ENCODE data around the gene TMEM196. TPM values are rescaled to one million over a fixed set of nuclear protein-coding genes. Genes with fewer than 3 reads are reported as not detected.

TMEM196 gene
- total RNA-seq (ENCODE audit: unreplicated experiment), result not detected
- long read RNA-seq, result 0 reads

- Mint-ChIP-seq H3K4me1 (ENCODE audit: unreplicated experiment) (peaks cover 13% of the 10 kb centered on the region), H3K27ac (ENCODE audit: unreplicated experiment) (peak within 1 kb of the TSS; percentile 24), H3K27me3 (ENCODE audit: unreplicated experiment) (peaks cover 2% of the 10 kb centered on the region), H3K9me3 (ENCODE audit: unreplicated experiment) (no peaks in the 10 kb centered on the region), H3K36me3 (ENCODE audit: low read depth, unreplicated experiment) (no peaks in the 10 kb centered on the region), H3K4me3 (ENCODE audit: unreplicated experiment) (peak within 1 kb of the TSS; percentile 85)
- no peak for TF ChIP-seq CTCF (IDR thresholded peaks at IDR 0.05; ENCODE audit: unreplicated experiment)
- peak; percentile 65 for DNase-seq (ENCODE audit: low spot score)
Observed at GRCh38 chr7:19772841-19773760, at the start of gene TMEM196. Gene TMEM196, minus strand, starts transcription at chr7:19773617. Its CDS starts 921 bp downstream, at chr7:19772696.

- no peak for TF ChIP-seq CTCF (IDR thresholded peaks at IDR 0.05; ENCODE audit: unreplicated experiment)
- Mint-ChIP-seq H3K4me1 (ENCODE audit: unreplicated experiment) (peaks cover 3% of the 10 kb centered on the region), H3K27ac (ENCODE audit: unreplicated experiment) (no peak overlapping the region), H3K36me3 (ENCODE audit: low read depth, unreplicated experiment) (no peaks in the 10 kb centered on the region), H3K27me3 (ENCODE audit: unreplicated experiment) (peaks cover 2% of the 10 kb centered on the region), H3K4me3 (ENCODE audit: unreplicated experiment) (no peak overlapping the region), H3K9me3 (ENCODE audit: unreplicated experiment) (peaks cover 4% of the 10 kb centered on the region)
- DNase-seq (ENCODE audit: low spot score), result no peak
Observed at GRCh38 chr7:19816128-19816527, 42.7 kb upstream of the TMEM196 start.

- H3K4me1 Mint-ChIP-seq (ENCODE audit: unreplicated experiment), result peaks cover 3% of the 10 kb centered on the region
- DNase-seq (ENCODE audit: low spot score), result no peak
Observed at GRCh38 chr7:19815546-19815945, 42.1 kb upstream of the TMEM196 start.

GRCh38 chr7:19814776-19815175 is 41.4 kb upstream of the TMEM196 start:
- Mint-ChIP-seq H3K27ac (ENCODE audit: unreplicated experiment) (no peak overlapping the region), H3K9me3 (ENCODE audit: unreplicated experiment) (peaks cover 4% of the 10 kb centered on the region), H3K4me3 (ENCODE audit: unreplicated experiment) (no peak overlapping the region), H3K27me3 (ENCODE audit: unreplicated experiment) (peaks cover 2% of the 10 kb centered on the region), H3K36me3 (ENCODE audit: low read depth, unreplicated experiment) (no peaks in the 10 kb centered on the region), H3K4me1 (ENCODE audit: unreplicated experiment) (peaks cover 3% of the 10 kb centered on the region)
- no peak for DNase-seq (ENCODE audit: low spot score)
- TF ChIP-seq CTCF (IDR thresholded peaks at IDR 0.05; ENCODE audit: unreplicated experiment), result no peak

More at GRCh38 chr7:19815546-19815945, 42.1 kb upstream of the TMEM196 start:
- H3K4me3 Mint-ChIP-seq (ENCODE audit: unreplicated experiment), result no peak overlapping the region
- H3K27me3 Mint-ChIP-seq (ENCODE audit: unreplicated experiment), result peaks cover 2% of the 10 kb centered on the region
- H3K9me3 Mint-ChIP-seq (ENCODE audit: unreplicated experiment), result peaks cover 4% of the 10 kb centered on the region
- no peak overlapping the region for H3K27ac Mint-ChIP-seq (ENCODE audit: unreplicated experiment)
- no peaks in the 10 kb centered on the region for H3K36me3 Mint-ChIP-seq (ENCODE audit: low read depth, unreplicated experiment)
- no peak for TF ChIP-seq CTCF (IDR thresholded peaks at IDR 0.05; ENCODE audit: unreplicated experiment)

- H3K4me1 Mint-ChIP-seq (ENCODE audit: unreplicated experiment), result no peaks in the 10 kb centered on the region
- no peak overlapping the region for H3K4me3 Mint-ChIP-seq (ENCODE audit: unreplicated experiment)
- no peaks in the 10 kb centered on the region for H3K9me3 Mint-ChIP-seq (ENCODE audit: unreplicated experiment)
- TF ChIP-seq CTCF (IDR thresholded peaks at IDR 0.05; ENCODE audit: unreplicated experiment), result no peak
- no peak for DNase-seq (ENCODE audit: low spot score)
- no peaks in the 10 kb centered on the region for H3K36me3 Mint-ChIP-seq (ENCODE audit: low read depth, unreplicated experiment)
- H3K27me3 Mint-ChIP-seq (ENCODE audit: unreplicated experiment), result no peaks in the 10 kb centered on the region
- H3K27ac Mint-ChIP-seq (ENCODE audit: unreplicated experiment), result no peak overlapping the region
Observed at GRCh38 chr7:19811386-19811785, 38.0 kb upstream of the TMEM196 start.
